Thyroid gland (tissue), 4 donors: ENCODE results near the gene SREBF2.

Source experiments
- CTCF ChIP-seq, 6 experiments: fragments of 200-600 bp in 3 of 6; fragments of 450-650 bp in 3 of 6; sonication (generic) in 3 of 6; IDR thresholded peaks; one replicate each; pipeline ENCODE4 v1.5.1; 2016 to 2019; ENCODE audit warnings: antibody characterized with exemption in 6 of 6, mild to moderate bottlenecking in 2 of 6, inconsistent platforms in 1 of 6, moderate library complexity in 1 of 6
- POLR2A ChIP-seq, 2 donors: fragments of 450-650 bp; IDR thresholded peaks; one replicate each; pipeline ENCODE4 v1.6.1; 2017; ENCODE audit warnings: antibody characterized with exemption in 2 of 2, mild to moderate bottlenecking in 2 of 2, moderate library complexity in 1 of 2

GRCh38 chr22:41948142-41948541, 115.2 kb downstream of the SREBF2 start:
- TF ChIP-seq CTCF (IDR thresholded peaks at IDR 0.05) (no peak), POLR2A (IDR thresholded peaks at IDR 0.05) (no peak)
